Measurements from ENCODE around the gene EIF2S3B. TPM values are rescaled to one million over a fixed set of nuclear protein-coding genes. Genes with fewer than 3 reads are reported as not detected.
A peak's percentile ranks its signal among the peaks of the same experiment; 100 is the strongest.
"Not testable (repeated sequence)": the region's sequence is repeated elsewhere in the genome, so short reads cannot be mapped to it uniquely, and the experiment has no call there.

Gene EIF2S3B
- total RNA-seq = under 1 TPM; 0.41 to 0.65 TPM
- long read RNA-seq = 0 reads

GRCh38 chr12:10505620-10506019 is at the start of gene EIF2S3B:
Gene EIF2S3B (plus strand): TSS chr12:10505890. CDS start chr12:10505903, 13 bp downstream.
- ATAC-seq (no peak), DNase-seq (no peak)
- intact Hi-C loops (cut with DNase I) = no loop called here

GRCh38 chr12:10456856-10457255 is 48.8 kb upstream of the EIF2S3B start:
- intact Hi-C loops (cut with DNase I) = no loop called here
- no peak for DNase-seq
- no peak for ATAC-seq

- ATAC-seq = no peak
- no peak for DNase-seq
- intact Hi-C loops (cut with DNase I) = no loop called here
Observed at GRCh38 chr12:10457760-10458159, 47.9 kb upstream of the EIF2S3B start.

- intact Hi-C loops (cut with DNase I) = no loop called here
- no peak for DNase-seq
- no peak for ATAC-seq
Observed at GRCh38 chr12:10466311-10466710, 39.4 kb upstream of the EIF2S3B start.

GRCh38 chr12:10469701-10470100 is 36.0 kb upstream of the EIF2S3B start:
- intact Hi-C loops (cut with DNase I) = no loop called here
- DNase-seq (no peak), ATAC-seq (no peak)

- DNase-seq; intact Hi-C loops (cut with DNase I); ATAC-seq: not testable (repeated sequence)
Observed at GRCh38 chr12:10472808-10473207, 32.9 kb upstream of the EIF2S3B start.

GRCh38 chr12:10481901-10482300 is 23.8 kb upstream of the EIF2S3B start:
- intact Hi-C loops (cut with DNase I); ATAC-seq; DNase-seq: not testable (repeated sequence)

GRCh38 chr12:10487328-10487727 is 18.4 kb upstream of the EIF2S3B start:
- DNase-seq; intact Hi-C loops (cut with DNase I); ATAC-seq: not testable (repeated sequence)

GRCh38 chr12:10491766-10492165 is 13.9 kb upstream of the EIF2S3B start:
- DNase-seq (no peak), ATAC-seq (no peak)
- intact Hi-C loops (cut with DNase I) = no loop called here

- ATAC-seq (peak; percentile 32 to 57), DNase-seq (no peak)
- intact Hi-C loops (cut with DNase I) = no loop called here
Observed at GRCh38 chr12:10497602-10498001, 8.1 kb upstream of the EIF2S3B start.

GRCh38 chr12:10498042-10498441 is 7.6 kb upstream of the EIF2S3B start:
- DNase-seq (no peak), ATAC-seq (no peak)
- intact Hi-C loops (cut with DNase I) = no loop called here

GRCh38 chr12:10501030-10501429 is 4.7 kb upstream of the EIF2S3B start:
- ATAC-seq (no peak), DNase-seq (no peak)
- intact Hi-C loops (cut with DNase I) = no loop called here

GRCh38 chr12:10503460-10503859 is 2.2 kb upstream of the EIF2S3B start:
- DNase-seq (no peak), ATAC-seq (no peak)
- intact Hi-C loops (cut with DNase I) = no loop called here

- intact Hi-C loops (cut with DNase I) = no loop called here
- ATAC-seq (no peak), DNase-seq (no peak)
Observed at GRCh38 chr12:10511756-10512355, 6.2 kb downstream of the EIF2S3B start.

GRCh38 chr12:10512798-10513197 is 7.1 kb downstream of the EIF2S3B start:
- ATAC-seq = no peak
- no peak for DNase-seq
- intact Hi-C loops (cut with DNase I) = no loop called here

GRCh38 chr12:10521555-10521954 is 15.9 kb downstream of the EIF2S3B start:
- intact Hi-C loops (cut with DNase I) = no loop called here
- ATAC-seq = no peak
- no peak for DNase-seq

- ATAC-seq (no peak), DNase-seq (no peak)
- intact Hi-C loops (cut with DNase I) = no loop called here
Observed at GRCh38 chr12:10528174-10528953, 22.7 kb downstream of the EIF2S3B start.

- intact Hi-C loops (cut with DNase I) = no loop called here
- ATAC-seq (no peak), DNase-seq (no peak)
Observed at GRCh38 chr12:10529603-10530002, 23.9 kb downstream of the EIF2S3B start.

- no peak for DNase-seq
- intact Hi-C loops (cut with DNase I) = no loop called here
- ATAC-seq = no peak
Observed at GRCh38 chr12:10537721-10538120, 32.0 kb downstream of the EIF2S3B start.

GRCh38 chr12:10540776-10541205 is 35.1 kb downstream of the EIF2S3B start:
- DNase-seq = no peak
- intact Hi-C loops (cut with DNase I) = no loop called here
- no peak for ATAC-seq

GRCh38 chr12:10543499-10543898 is 37.8 kb downstream of the EIF2S3B start:
- no peak for DNase-seq
- intact Hi-C loops (cut with DNase I) = no loop called here
- ATAC-seq = no peak
